Bronchial epithelial cell (primary cell): ENCODE data around the gene LIMK2. TPM values are rescaled to one million over a fixed set of nuclear protein-coding genes. Genes with fewer than 3 reads are reported as not detected.
"Not testable (repeated sequence)": the region's sequence is repeated elsewhere in the genome, so short reads cannot be mapped to it uniquely, and the experiment has no call there.

Source experiments
- DNase-seq: peaks from one replicate; pipeline ENCODE4 v3.0.0-alpha.2; 2010; ENCODE audit warnings: low read depth
- FAIRE-seq: peaks from 2 replicates; lab custom pipeline; 2011; peaks lifted over from hg19 to GRCh38; lab: Jason Lieb, UNC
- H3K27me3 ChIP-seq: 2 replicates; pipeline ENCODE4 v1.5.1; 2011; ENCODE audit warnings: low read length; ENCODE audit not compliant: control insufficient read depth, insufficient read depth
- H3K36me3 ChIP-seq: 2 replicates; pipeline ENCODE4 v1.5.1; 2011; ENCODE audit warnings: low read length; ENCODE audit not compliant: control insufficient read depth, insufficient read depth
- H3K4me3 ChIP-seq: 2 replicates; pipeline ENCODE4 v1.5.1; 2011; ENCODE audit warnings: mild to moderate bottlenecking, low read depth, low read length, control low read depth
- total RNA-seq: library from RNA; depleted of rRNA; stranded (reverse); fragments of >200 nt; gene quantifications from 2 replicates; pipeline ENCODE4 v1.2.1, GENCODE V29; 2014
- TF ChIP-seq, protein P1 (sequence below): IDR thresholded peaks from 2 replicates; pipeline ENCODE4 v1.5.1; 2011; ENCODE audit warnings: mild to moderate bottlenecking, moderate library complexity, low read length, control low read depth, inconsistent platforms; ENCODE audit not compliant: insufficient read depth, severe bottlenecking

The LIMK2 gene
- total RNA-seq = 121 and 155 TPM in 2 replicates

DNA sequence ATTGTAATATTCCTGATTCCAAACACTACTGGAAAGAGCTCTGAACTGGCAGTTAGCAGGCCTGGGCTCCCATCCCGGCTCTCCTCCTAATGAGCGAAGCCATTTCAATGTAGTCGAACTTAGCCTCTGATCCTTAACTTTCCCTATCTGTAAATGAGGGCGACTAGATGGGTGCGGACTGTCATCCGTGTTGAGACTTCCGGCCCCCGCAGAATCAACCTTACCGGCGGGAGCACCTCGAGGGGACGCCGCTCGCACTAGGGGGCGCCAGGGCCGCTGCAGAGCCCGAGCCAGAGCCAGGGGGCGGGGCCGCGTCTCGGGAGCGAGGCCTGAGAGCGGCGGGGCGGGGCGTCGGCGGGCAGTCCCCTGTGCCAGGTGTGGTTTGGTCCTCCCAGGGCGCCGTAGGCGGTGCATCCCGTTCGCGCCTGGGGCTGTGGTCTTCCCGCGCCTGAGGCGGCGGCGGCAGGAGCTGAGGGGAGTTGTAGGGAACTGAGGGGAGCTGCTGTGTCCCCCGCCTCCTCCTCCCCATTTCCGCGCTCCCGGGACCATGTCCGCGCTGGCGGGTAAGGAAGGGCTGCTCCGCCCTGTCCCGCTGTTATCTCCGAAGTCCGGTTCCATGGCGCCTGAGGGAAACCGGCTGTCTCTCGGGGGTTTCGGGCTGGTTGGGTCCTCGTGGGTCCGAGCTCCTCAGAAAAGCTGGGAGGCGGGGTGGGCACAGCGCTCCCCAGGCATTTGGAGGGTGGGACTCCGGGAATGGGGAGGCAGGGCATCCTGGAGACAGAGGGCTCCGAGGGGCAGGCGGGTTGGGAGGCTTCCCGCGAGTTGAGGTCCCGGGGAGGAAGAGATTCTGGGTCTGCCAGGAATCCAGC lies at the start of gene LIMK2:
Gene LIMK2, plus strand, starts transcription at position 437 of the 869 bp plus-strand sequence. Its CDS starts 111 bp downstream, at position 548.
- DNase-seq (peak; percentile 67), FAIRE-seq (no peak)
- H3K4me3 ChIP-seq = peak within 1 kb of the TSS; percentile 68
- TF ChIP-seq, protein P1, sequence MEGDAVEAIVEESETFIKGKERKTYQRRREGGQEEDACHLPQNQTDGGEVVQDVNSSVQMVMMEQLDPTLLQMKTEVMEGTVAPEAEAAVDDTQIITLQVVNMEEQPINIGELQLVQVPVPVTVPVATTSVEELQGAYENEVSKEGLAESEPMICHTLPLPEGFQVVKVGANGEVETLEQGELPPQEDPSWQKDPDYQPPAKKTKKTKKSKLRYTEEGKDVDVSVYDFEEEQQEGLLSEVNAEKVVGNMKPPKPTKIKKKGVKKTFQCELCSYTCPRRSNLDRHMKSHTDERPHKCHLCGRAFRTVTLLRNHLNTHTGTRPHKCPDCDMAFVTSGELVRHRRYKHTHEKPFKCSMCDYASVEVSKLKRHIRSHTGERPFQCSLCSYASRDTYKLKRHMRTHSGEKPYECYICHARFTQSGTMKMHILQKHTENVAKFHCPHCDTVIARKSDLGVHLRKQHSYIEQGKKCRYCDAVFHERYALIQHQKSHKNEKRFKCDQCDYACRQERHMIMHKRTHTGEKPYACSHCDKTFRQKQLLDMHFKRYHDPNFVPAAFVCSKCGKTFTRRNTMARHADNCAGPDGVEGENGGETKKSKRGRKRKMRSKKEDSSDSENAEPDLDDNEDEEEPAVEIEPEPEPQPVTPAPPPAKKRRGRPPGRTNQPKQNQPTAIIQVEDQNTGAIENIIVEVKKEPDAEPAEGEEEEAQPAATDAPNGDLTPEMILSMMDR = peak; percentile 77
- H3K27me3 ChIP-seq = no peaks in the 10 kb centered on the region
- H3K36me3 ChIP-seq = no peaks in the 10 kb centered on the region

DNA sequence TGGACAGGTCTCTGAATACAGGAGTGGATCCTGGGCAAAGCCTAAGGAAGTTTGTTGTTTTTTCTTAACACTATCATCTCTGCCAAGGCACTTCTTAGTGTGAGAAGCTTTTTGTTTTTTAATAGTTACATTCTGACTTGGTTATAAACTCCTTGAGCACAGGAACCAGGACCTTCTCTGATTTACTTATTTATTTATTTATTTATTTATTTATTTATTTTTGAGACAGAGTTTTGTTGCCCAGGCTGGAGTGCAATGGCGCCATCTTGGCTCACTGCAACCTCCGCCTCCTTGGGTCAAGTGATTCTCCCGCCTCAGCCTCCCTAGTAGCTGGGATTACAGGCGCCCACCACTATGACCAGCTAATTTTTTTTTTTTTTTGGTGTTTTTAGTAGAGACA lies 41.1 kb upstream of the LIMK2 start:
- FAIRE-seq (no peak), DNase-seq (no peak)
- TF ChIP-seq, protein P1 = no peak

DNA sequence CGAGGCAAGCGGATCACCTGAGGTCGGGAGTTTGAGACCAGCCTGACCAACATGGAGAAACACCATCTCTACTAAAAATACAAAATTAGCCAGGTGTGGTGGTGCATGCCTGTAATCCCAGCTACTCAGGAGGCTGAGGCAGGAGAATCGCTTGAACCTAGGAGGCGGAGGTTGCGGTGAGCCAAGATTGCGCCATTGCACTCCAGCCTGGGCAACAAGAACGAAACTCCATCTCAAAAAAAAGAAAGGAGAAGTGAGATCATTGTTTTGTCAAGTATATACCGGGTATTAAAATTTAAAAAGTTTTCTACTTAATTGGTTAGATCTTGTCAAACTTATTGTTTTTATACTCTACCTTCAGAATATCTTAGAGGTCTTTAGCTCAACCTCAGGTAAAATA lies 40.4 kb upstream of the LIMK2 start:
- DNase-seq, H3K27me3 ChIP-seq, H3K4me3 ChIP-seq, H3K36me3 ChIP-seq, FAIRE-seq: not testable (repeated sequence)

More for the DNA sequence above, 41.1 kb upstream of the LIMK2 start:
- Histone ChIP-seq H3K4me3 (no peak overlapping the region), H3K27me3 (no peaks in the 10 kb centered on the region), H3K36me3 (no peaks in the 10 kb centered on the region)

- DNase-seq (peak; percentile 95), FAIRE-seq (no peak)
- Histone ChIP-seq H3K4me3 (no peak overlapping the region), H3K27me3 (no peaks in the 10 kb centered on the region), H3K36me3 (peaks cover 2% of the 10 kb centered on the region)
- TF ChIP-seq, protein P1 = no peak
These were observed 38.5 kb upstream of the LIMK2 start for GRCh38 chr22:31173386-31174145.

- FAIRE-seq (no peak), DNase-seq (no peak)
- TF ChIP-seq, protein P1 = no peak
- no peak overlapping the region for H3K4me3 ChIP-seq
- H3K27me3 ChIP-seq = no peaks in the 10 kb centered on the region
- peaks cover 2% of the 10 kb centered on the region for H3K36me3 ChIP-seq
These were observed 35.2 kb upstream of the LIMK2 start for GRCh38 chr22:31176923-31177322.
